Smooth muscle cell (in vitro differentiated cells): ENCODE measurements around the gene ALDH1B1. TPM values are rescaled to one million over a fixed set of nuclear protein-coding genes. Genes with fewer than 3 reads are reported as not detected.
A peak's percentile ranks its signal among the peaks of the same experiment; 100 is the strongest.

Experiments
- DNase-seq: peaks from one replicate; lab custom pipeline; 2025; ENCODE audit not compliant: unreplicated experiment; lab: John Stamatoyannopoulos, UW
- H2AFZ ChIP-seq: fragments of 200-600 bp; sonication (generic); 2 replicates; pipeline ENCODE4 v1.6.0; 2016; ENCODE audit warnings: antibody characterized with exemption, low read depth, mild to moderate bottlenecking
- H3F3A ChIP-seq: fragments of 200-600 bp; sonication (generic); 2 replicates; pipeline ENCODE4 v1.6.0; 2017; ENCODE audit warnings: antibody characterized with exemption, low read depth
- H3K27ac ChIP-seq: fragments of 200-600 bp; sonication (generic); 2 replicates; pipeline ENCODE4 v1.5.1; 2016; ENCODE audit warnings: low read depth, mild to moderate bottlenecking
- H3K27me3 ChIP-seq: fragments of 200-600 bp; sonication (generic); 2 replicates; pipeline ENCODE4 v1.6.1; 2016; ENCODE audit warnings: low read depth, mild to moderate bottlenecking
- H3K36me3 ChIP-seq: fragments of 200-600 bp; sonication (generic); 2 replicates; pipeline ENCODE4 v1.5.1; 2016; ENCODE audit warnings: low read depth
- H3K4me1 ChIP-seq: fragments of 200-600 bp; sonication (generic); 2 replicates; pipeline ENCODE4 v1.5.1; 2016; ENCODE audit warnings: low read depth
- H3K4me2 ChIP-seq: fragments of 200-600 bp; sonication (generic); 2 replicates; pipeline ENCODE4 v1.6.0; 2016; ENCODE audit warnings: mild to moderate bottlenecking
- H3K4me3 ChIP-seq: fragments of 200-600 bp; sonication (generic); 2 replicates; pipeline ENCODE4 v1.5.1; 2016; ENCODE audit warnings: mild to moderate bottlenecking
- H3K79me2 ChIP-seq: fragments of 200-600 bp; sonication (generic); 2 replicates; pipeline ENCODE4 v1.6.0; 2016; ENCODE audit warnings: low read depth, mild to moderate bottlenecking
- H3K9ac ChIP-seq: fragments of 200-600 bp; sonication (generic); 2 replicates; pipeline ENCODE4 v1.6.0; 2016; ENCODE audit warnings: low read depth
- H3K9me3 ChIP-seq: fragments of 200-600 bp; sonication (generic); replicated peaks from 2 replicates; pipeline ENCODE4 v1.5.1; 2016; ENCODE audit warnings: low read depth
- H4K20me1 ChIP-seq: fragments of 200-600 bp; sonication (generic); 2 replicates; pipeline ENCODE4 v1.6.0; 2016; ENCODE audit warnings: low read depth
- WGBS: methylation state at CpG from one replicate; pipeline ENCODE4 v1.1.7; 2016; ENCODE audit warnings: low lambda C conversion rate; 5-methylcytosine and 5-hydroxymethylcytosine counted together
- polyA plus RNA-seq: library from polyadenylated mRNA; unstranded; fragments of >200 nt; fragmentation: Nextera tagmentation; extraction: Ambion mirVana; gene quantifications from 2 replicates; pipeline ENCODE4 v1.2.1, GENCODE V29; 2016
- total RNA-seq: library from RNA; depleted of rRNA; stranded (reverse); fragments of >200 nt; gene quantifications from 2 replicates; pipeline ENCODE4 v1.2.3, GENCODE V29; 2014
- TF ChIP-seq, protein P1 (sequence below): fragments of 200-600 bp; sonication (generic); IDR thresholded peaks from 2 replicates; pipeline ENCODE4 v1.5.1; 2017; ENCODE audit warnings: borderline replicate concordance, mild to moderate bottlenecking, antibody characterized with exemption; ENCODE audit not compliant: insufficient read depth, poor library complexity, severe bottlenecking

ALDH1B1 gene
- total and polyA plus RNA-seq, 2 experiments from 2014 or later = 25.3 to 31.9 TPM

- Histone ChIP-seq H3K4me3 (no peak overlapping the region), H4K20me1 (no peaks in the 10 kb centered on the region), H3K9ac (no peak overlapping the region), H3F3A (no peaks in the 10 kb centered on the region), H3K4me1 (peaks cover 19% of the 10 kb centered on the region), H2AFZ (no peak overlapping the region), H3K36me3 (no peaks in the 10 kb centered on the region), H3K79me2 (no peaks in the 10 kb centered on the region), H3K9me3 (no peaks in the 10 kb centered on the region), H3K27me3 (peaks cover 15% of the 10 kb centered on the region), H3K27ac (no peak overlapping the region), H3K4me2 (no peak overlapping the region)
- WGBS = 64% methylated on average over 4 of the region's 4 CpGs
- TF ChIP-seq, protein P1, sequence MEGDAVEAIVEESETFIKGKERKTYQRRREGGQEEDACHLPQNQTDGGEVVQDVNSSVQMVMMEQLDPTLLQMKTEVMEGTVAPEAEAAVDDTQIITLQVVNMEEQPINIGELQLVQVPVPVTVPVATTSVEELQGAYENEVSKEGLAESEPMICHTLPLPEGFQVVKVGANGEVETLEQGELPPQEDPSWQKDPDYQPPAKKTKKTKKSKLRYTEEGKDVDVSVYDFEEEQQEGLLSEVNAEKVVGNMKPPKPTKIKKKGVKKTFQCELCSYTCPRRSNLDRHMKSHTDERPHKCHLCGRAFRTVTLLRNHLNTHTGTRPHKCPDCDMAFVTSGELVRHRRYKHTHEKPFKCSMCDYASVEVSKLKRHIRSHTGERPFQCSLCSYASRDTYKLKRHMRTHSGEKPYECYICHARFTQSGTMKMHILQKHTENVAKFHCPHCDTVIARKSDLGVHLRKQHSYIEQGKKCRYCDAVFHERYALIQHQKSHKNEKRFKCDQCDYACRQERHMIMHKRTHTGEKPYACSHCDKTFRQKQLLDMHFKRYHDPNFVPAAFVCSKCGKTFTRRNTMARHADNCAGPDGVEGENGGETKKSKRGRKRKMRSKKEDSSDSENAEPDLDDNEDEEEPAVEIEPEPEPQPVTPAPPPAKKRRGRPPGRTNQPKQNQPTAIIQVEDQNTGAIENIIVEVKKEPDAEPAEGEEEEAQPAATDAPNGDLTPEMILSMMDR = no peak
- DNase-seq = no peak
Measured at GRCh38 chr9:38416461-38416860, 24.0 kb downstream of the ALDH1B1 start.

DNA sequence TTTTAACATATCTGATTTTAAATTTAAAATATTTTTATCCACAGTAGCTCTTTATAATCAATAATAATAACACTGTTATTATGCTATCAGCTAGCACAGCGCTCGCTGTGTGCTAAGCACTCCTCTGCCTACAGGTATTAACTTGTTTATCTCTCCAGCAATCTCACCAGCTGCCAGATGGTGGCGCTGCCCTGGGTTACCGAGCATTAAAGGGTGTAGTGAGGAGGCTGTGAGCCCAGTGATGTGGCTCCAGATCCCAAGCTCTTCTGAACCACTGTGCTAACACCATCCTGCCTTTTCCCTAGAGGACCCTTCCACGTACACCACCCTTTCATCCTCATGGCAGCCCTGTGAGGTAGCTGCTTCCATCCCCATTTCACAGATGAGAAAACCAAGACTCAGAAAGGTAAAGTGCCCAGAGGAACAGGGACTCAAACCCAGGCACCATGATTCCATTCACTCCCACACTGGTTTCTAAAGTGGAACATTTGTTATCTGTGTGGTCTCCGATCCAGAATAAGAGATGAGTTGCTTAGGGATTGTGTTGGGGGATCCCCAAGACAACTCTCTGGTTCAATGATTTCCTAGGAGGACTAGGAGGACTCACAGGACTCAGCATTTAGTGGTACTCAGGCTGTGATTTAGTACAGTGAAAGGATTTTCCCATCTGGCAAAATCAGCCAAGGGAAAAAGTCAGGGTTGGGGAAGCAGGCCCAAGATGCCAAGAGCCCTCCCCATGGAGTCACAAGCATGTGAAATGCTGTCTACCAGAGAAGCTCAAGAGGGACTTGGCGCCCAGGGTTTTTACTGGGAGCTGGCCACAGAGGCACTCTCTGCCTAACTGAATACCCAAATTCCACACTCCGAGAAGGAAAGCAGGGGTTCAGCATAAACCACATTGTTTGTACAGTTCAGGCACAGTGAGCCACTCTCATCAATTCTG, 24.8 kb downstream of the ALDH1B1 start:
- H3K4me1 ChIP-seq = peaks cover 27% of the 10 kb centered on the region
- no peak overlapping the region for H2AFZ ChIP-seq
- H4K20me1 ChIP-seq = no peaks in the 10 kb centered on the region
- DNase-seq = no peak
- TF ChIP-seq, protein P1 = peak; percentile 54
- H3K27me3 ChIP-seq = peaks cover 20% of the 10 kb centered on the region
- H3K4me2 ChIP-seq = no peak overlapping the region
- no peaks in the 10 kb centered on the region for H3F3A ChIP-seq
- H3K9me3 ChIP-seq = no peaks in the 10 kb centered on the region
- no peak overlapping the region for H3K4me3 ChIP-seq
- no peaks in the 10 kb centered on the region for H3K79me2 ChIP-seq
- no peaks in the 10 kb centered on the region for H3K36me3 ChIP-seq
- no peak overlapping the region for H3K9ac ChIP-seq
- 69% methylated on average over 8 of the region's 8 CpGs for WGBS
- H3K27ac ChIP-seq = no peak overlapping the region

- Histone ChIP-seq H3K4me2 (no peak overlapping the region), H4K20me1 (no peaks in the 10 kb centered on the region), H3K27ac (no peak overlapping the region), H3K9me3 (no peaks in the 10 kb centered on the region), H3F3A (peaks cover 3% of the 10 kb centered on the region), H2AFZ (no peak overlapping the region), H3K27me3 (peaks cover 29% of the 10 kb centered on the region), H3K36me3 (no peaks in the 10 kb centered on the region), H3K4me1 (peaks cover 31% of the 10 kb centered on the region), H3K4me3 (no peak overlapping the region), H3K79me2 (no peaks in the 10 kb centered on the region), H3K9ac (no peak overlapping the region)
- 95% methylated on average over 1 of the region's 1 CpG for WGBS
- TF ChIP-seq, protein P1 = no peak
- no peak for DNase-seq
Measured at GRCh38 chr9:38418366-38418765, 25.9 kb downstream of the ALDH1B1 start.
